ENCODE results near the gene SCN2A. TPM values are rescaled to one million over a fixed set of nuclear protein-coding genes. Genes with fewer than 3 reads are reported as not detected.

SCN2A gene
- total RNA-seq, 1 experiment from 2014 or later, result 0.39 TPM

DNA sequence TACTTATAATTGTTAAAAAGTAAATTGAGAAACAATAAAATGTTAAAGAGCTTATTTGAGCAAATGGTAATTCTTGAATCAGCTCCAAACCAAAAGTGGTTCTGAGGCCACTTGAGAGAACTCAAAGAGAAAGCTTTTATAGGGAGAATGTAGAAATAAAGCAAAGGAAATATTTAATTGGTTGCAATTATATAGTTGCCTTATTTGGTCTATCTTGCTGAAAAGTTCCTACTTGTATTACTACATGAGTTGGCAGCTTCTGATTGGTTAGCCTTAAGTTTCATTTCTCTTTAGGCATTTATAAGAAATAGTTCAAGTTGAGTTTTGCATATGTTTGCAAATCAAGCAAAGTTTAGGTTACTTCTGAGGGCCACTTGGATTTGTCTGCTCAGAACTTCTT is 38.1 kb downstream of the SCN2A start:
- no peak for DNase-seq (ENCODE audit: low spot score)
- POLR2A ChIA-PET, result no interaction called here
- CTCF ChIA-PET, result no interaction called here
- H3K9me3 Mint-ChIP-seq, result peaks cover 10% of the 10 kb centered on the region
- H3K27ac Mint-ChIP-seq, result no peak overlapping the region
- H3K36me3 Mint-ChIP-seq, result no peaks in the 10 kb centered on the region
- no peak for ATAC-seq
- H3K4me3 Mint-ChIP-seq, result no peak overlapping the region
- H3K27me3 Mint-ChIP-seq (ENCODE audit: low read depth), result no peaks in the 10 kb centered on the region
- peaks cover 5% of the 10 kb centered on the region; the same call in 1 of the 2 replicates for H3K4me1 Mint-ChIP-seq
- TF ChIP-seq, protein P1, sequence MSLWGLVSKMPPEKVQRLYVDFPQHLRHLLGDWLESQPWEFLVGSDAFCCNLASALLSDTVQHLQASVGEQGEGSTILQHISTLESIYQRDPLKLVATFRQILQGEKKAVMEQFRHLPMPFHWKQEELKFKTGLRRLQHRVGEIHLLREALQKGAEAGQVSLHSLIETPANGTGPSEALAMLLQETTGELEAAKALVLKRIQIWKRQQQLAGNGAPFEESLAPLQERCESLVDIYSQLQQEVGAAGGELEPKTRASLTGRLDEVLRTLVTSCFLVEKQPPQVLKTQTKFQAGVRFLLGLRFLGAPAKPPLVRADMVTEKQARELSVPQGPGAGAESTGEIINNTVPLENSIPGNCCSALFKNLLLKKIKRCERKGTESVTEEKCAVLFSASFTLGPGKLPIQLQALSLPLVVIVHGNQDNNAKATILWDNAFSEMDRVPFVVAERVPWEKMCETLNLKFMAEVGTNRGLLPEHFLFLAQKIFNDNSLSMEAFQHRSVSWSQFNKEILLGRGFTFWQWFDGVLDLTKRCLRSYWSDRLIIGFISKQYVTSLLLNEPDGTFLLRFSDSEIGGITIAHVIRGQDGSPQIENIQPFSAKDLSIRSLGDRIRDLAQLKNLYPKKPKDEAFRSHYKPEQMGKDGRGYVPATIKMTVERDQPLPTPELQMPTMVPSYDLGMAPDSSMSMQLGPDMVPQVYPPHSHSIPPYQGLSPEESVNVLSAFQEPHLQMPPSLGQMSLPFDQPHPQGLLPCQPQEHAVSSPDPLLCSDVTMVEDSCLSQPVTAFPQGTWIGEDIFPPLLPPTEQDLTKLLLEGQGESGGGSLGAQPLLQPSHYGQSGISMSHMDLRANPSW (CRISPR knock-in tag; conservative IDR thresholded peaks at IDR 0.05; ENCODE audit: low read depth), result no peak
- TF ChIP-seq CREB1 (CRISPR knock-in tag; IDR thresholded peaks at IDR 0.05) (no peak), NR3C1 (CRISPR knock-in tag; conservative IDR thresholded peaks at IDR 0.05; ENCODE audit: low read depth) (no peak), ZNF423 (CRISPR knock-in tag; IDR thresholded peaks at IDR 0.05) (no peak), GABPB1 (CRISPR knock-in tag; IDR thresholded peaks at IDR 0.05) (no peak), SP1 (CRISPR knock-in tag; conservative IDR thresholded peaks at IDR 0.05) (no peak), FOXP1 (CRISPR knock-in tag; IDR thresholded peaks at IDR 0.05; ENCODE audit: borderline replicate concordance) (no peak), RORB (CRISPR knock-in tag; IDR thresholded peaks at IDR 0.05) (no peak), ZNF232 (CRISPR knock-in tag; IDR thresholded peaks at IDR 0.05) (no peak)
- TF ChIP-seq, protein P2, sequence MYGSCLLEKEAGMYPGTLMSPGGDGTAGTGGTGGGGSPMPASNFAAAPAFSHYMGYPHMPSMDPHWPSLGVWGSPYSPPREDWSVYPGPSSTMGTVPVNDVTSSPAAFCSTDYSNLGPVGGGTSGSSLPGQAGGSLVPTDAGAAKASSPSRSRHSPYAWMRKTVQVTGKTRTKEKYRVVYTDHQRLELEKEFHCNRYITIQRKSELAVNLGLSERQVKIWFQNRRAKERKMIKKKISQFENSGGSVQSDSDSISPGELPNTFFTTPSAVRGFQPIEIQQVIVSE (CRISPR knock-in tag; IDR thresholded peaks at IDR 0.05; ENCODE audit: borderline replicate concordance), result no peak
- TF ChIP-seq, protein P3, sequence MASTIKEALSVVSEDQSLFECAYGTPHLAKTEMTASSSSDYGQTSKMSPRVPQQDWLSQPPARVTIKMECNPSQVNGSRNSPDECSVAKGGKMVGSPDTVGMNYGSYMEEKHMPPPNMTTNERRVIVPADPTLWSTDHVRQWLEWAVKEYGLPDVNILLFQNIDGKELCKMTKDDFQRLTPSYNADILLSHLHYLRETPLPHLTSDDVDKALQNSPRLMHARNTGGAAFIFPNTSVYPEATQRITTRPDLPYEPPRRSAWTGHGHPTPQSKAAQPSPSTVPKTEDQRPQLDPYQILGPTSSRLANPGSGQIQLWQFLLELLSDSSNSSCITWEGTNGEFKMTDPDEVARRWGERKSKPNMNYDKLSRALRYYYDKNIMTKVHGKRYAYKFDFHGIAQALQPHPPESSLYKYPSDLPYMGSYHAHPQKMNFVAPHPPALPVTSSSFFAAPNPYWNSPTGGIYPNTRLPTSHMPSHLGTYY (CRISPR knock-in tag; IDR thresholded peaks at IDR 0.05), result no peak
- TF ChIP-seq, protein P4, sequence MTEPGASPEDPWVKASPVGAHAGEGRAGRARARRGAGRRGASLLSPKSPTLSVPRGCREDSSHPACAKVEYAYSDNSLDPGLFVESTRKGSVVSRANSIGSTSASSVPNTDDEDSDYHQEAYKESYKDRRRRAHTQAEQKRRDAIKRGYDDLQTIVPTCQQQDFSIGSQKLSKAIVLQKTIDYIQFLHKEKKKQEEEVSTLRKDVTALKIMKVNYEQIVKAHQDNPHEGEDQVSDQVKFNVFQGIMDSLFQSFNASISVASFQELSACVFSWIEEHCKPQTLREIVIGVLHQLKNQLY (CRISPR knock-in tag; IDR thresholded peaks at IDR 0.05), result no peak
- TF ChIP-seq, protein P5, sequence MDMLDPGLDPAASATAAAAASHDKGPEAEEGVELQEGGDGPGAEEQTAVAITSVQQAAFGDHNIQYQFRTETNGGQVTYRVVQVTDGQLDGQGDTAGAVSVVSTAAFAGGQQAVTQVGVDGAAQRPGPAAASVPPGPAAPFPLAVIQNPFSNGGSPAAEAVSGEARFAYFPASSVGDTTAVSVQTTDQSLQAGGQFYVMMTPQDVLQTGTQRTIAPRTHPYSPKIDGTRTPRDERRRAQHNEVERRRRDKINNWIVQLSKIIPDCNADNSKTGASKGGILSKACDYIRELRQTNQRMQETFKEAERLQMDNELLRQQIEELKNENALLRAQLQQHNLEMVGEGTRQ (CRISPR knock-in tag; IDR thresholded peaks at IDR 0.05), result no peak

DNA sequence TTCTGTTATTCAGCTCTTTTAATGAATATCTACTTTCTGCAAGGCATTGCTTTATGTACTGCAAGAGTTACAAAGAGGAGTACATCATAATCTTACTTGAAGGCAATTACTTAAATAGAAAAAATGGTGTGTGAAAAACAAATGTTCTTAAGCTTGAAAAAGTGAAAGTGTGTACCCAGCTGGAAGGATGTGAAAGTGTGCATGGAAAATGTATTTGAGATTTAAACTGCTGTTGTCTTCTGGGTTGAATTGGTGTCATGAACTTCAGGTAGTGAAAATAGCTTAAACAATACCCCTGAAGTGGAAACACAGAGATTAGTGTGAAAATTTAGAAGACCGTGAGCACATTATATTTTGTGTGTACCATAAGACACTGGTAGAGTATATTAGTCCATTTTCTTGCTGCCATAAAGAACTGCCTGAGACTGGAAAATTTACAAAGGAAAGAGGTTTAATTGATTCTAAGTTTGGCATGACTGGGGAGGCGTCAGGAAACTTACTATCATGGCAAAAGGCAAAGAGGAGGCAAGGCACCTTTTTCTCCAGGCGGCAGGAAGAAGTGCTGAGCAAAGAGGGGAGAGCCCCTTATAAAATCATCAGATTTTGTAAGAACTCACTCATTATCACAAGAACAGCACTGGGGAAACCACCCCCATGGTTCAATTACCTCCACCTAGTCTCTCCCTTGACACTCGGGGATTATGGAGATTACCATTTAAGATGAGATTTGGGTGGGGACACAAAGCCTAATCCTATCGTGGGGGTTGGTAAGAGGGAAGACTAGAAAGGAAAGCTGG is 38.8 kb downstream of the SCN2A start:
- Mint-ChIP-seq H3K27ac (no peak overlapping the region), H3K36me3 (no peaks in the 10 kb centered on the region), H3K4me3 (no peak overlapping the region), H3K27me3 (ENCODE audit: low read depth) (no peaks in the 10 kb centered on the region), H3K9me3 (peaks cover 10% of the 10 kb centered on the region), H3K4me1 (peaks cover 5% of the 10 kb centered on the region; the same call in 1 of the 2 replicates)
- POLR2A ChIA-PET, result no interaction called here
- CTCF ChIA-PET, result no interaction called here
- DNase-seq (ENCODE audit: low spot score) (no peak), ATAC-seq (no peak)
- TF ChIP-seq SMAD4 (CRISPR knock-in tag; IDR thresholded peaks at IDR 0.05) (no peak), ZNF232 (CRISPR knock-in tag; IDR thresholded peaks at IDR 0.05) (no peak), ZNF423 (CRISPR knock-in tag; IDR thresholded peaks at IDR 0.05) (no peak), NFATC4 (CRISPR knock-in tag; IDR thresholded peaks at IDR 0.05) (no peak), TCF7 (CRISPR knock-in tag; IDR thresholded peaks at IDR 0.05; ENCODE audit: low read depth) (no peak), MXD4 (CRISPR knock-in tag; IDR thresholded peaks at IDR 0.05; ENCODE audit: borderline replicate concordance) (no peak), GRHL2 (CRISPR knock-in tag; IDR thresholded peaks at IDR 0.05; ENCODE audit: insufficient replicate concordance, severe bottlenecking) (no peak)

Data from WTC11 (cell line).